DND-41 (cell line): ENCODE measurements around the gene GDA.

Source experiments
- CTCF ChIP-seq: IDR thresholded peaks from 2 replicates; pipeline ENCODE4 v1.5.1; 2012; ENCODE audit warnings: borderline replicate concordance, low read length, moderate library complexity, mild to moderate bottlenecking; ENCODE audit not compliant: poor library complexity, severe bottlenecking; ENCODE audit errors: extremely low read depth
- EZH2 ChIP-seq: IDR thresholded peaks from 3 replicates; pipeline ENCODE4 v1.6.1; 2012; ENCODE audit warnings: borderline replicate concordance, low read depth, mild to moderate bottlenecking, moderate library complexity, low read length, inconsistent platforms; ENCODE audit not compliant: severe bottlenecking

DNA sequence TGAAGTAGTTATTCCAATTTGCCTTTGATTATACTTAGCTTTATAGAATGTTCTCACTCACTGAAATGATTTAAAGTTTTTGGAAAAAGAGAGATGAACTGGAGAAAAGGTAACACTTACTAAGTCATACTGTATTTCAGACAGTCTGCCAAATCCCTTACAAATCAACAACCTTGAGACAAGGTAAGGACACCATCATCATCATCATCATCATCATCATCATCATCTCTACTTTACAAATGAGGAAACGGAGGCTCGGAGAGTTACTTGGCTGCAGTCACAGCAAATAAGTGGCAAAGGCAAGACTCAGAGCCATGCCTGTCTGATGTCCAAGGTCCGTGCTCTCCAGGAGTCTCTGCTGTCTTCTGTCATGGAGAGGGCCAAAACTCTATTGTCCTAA is 9.4 kb downstream of the GDA start:
- no peak for TF ChIP-seq CTCF
- no peak for TF ChIP-seq EZH2
